Measurements from ENCODE around the gene PHF19. TPM values are rescaled to one million over a fixed set of nuclear protein-coding genes. Genes with fewer than 3 reads are reported as not detected.
A peak's percentile ranks its signal among the peaks of the same experiment; 100 is the strongest.

PHF19 gene
- total and polyA plus RNA-seq, 10 of the 15 experiments (the other 5 are each of a cell fraction or from before 2014, with no cell fraction given): 26.0 to 133 (median 87.7) TPM

DNA sequence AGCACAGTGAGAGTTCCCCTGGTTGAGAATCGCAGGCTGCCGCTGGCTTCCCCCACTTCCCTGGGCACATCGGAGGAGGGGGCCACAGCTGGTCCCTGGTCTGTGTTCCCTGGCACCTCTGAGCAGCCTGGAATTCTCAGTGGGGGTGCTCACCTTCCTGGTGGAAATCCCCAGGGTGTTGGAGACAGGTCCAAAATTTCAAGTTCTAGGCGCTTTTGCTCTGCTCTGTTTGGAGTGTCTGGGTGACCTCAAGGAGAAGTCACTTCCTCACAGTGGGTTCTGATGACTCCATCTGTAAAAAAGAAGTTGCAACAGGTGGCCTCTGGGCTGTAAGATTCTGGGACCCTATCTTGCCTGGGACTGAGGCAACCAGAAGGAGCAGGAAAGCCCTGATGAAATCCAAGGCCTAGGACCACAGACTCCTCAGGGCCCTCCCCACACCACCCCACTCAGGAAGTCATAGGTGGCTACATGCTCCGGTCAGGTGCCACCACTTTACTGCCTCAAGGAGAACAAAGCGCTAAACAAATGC lies 49.5 kb upstream of the PHF19 start, which contains the start of gene TRAF1 (continued):
- TF ChIP-seq, protein P1, sequence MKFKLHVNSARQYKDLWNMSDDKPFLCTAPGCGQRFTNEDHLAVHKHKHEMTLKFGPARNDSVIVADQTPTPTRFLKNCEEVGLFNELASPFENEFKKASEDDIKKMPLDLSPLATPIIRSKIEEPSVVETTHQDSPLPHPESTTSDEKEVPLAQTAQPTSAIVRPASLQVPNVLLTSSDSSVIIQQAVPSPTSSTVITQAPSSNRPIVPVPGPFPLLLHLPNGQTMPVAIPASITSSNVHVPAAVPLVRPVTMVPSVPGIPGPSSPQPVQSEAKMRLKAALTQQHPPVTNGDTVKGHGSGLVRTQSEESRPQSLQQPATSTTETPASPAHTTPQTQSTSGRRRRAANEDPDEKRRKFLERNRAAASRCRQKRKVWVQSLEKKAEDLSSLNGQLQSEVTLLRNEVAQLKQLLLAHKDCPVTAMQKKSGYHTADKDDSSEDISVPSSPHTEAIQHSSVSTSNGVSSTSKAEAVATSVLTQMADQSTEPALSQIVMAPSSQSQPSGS (IDR thresholded peaks at IDR 0.05; ENCODE audit: low read length): no peak
- TF ChIP-seq, protein P2, sequence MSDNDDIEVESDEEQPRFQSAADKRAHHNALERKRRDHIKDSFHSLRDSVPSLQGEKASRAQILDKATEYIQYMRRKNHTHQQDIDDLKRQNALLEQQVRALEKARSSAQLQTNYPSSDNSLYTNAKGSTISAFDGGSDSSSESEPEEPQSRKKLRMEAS (IDR thresholded peaks at IDR 0.05; ENCODE audit: low read depth, low read length): 0 out of 2 replicates have a peak, but pooled peaks have one; percentile 9
- TF ChIP-seq BRCA1 (IDR thresholded peaks at IDR 0.05; ENCODE audit: low read depth, low read length) (no peak), SMARCA5 (IDR thresholded peaks at IDR 0.05) (peak; percentile 27; the same call in 1 of the 2 replicates), ZNF24 (IDR thresholded peaks at IDR 0.05) (no peak), MYC (IDR thresholded peaks at IDR 0.05; ENCODE audit: insufficient read depth, insufficient read length, insufficient replicate concordance, low read length, severe bottlenecking) (no peak), SPI1 (IDR thresholded peaks at IDR 0.05; ENCODE audit: borderline replicate concordance, insufficient read depth, low read depth, low read length) (peak; percentile 93), IKZF1 (conservative IDR thresholded peaks at IDR 0.05) (peak; percentile 90), RCOR1 (conservative IDR thresholded peaks at IDR 0.05; ENCODE audit: low read depth, low read length) (0 out of 2 replicates have a peak, but pooled peaks have one; percentile 13), GATAD2B (conservative IDR thresholded peaks at IDR 0.05; ENCODE audit: low read depth) (peak; percentile 23), RELA (IDR thresholded peaks at IDR 0.05; ENCODE audit: borderline replicate concordance, partially characterized antibody) (no peak), TCF3 (IDR thresholded peaks at IDR 0.05; ENCODE audit: borderline replicate concordance, insufficient read depth, low read depth, low read length) (peak; percentile 60; the same call in 1 of the 2 replicates), CEBPB (IDR thresholded peaks at IDR 0.05; ENCODE audit: borderline replicate concordance in 1 of 2, low read depth in 2 of 2, low read length in 2 of 2) (no peak), POU2F2 (IDR thresholded peaks at IDR 0.05; ENCODE audit: borderline replicate concordance, low read depth, low read length) (peak; percentile 17; the same call in 1 of the 3 replicates)
- TF ChIP-seq, protein P3, sequence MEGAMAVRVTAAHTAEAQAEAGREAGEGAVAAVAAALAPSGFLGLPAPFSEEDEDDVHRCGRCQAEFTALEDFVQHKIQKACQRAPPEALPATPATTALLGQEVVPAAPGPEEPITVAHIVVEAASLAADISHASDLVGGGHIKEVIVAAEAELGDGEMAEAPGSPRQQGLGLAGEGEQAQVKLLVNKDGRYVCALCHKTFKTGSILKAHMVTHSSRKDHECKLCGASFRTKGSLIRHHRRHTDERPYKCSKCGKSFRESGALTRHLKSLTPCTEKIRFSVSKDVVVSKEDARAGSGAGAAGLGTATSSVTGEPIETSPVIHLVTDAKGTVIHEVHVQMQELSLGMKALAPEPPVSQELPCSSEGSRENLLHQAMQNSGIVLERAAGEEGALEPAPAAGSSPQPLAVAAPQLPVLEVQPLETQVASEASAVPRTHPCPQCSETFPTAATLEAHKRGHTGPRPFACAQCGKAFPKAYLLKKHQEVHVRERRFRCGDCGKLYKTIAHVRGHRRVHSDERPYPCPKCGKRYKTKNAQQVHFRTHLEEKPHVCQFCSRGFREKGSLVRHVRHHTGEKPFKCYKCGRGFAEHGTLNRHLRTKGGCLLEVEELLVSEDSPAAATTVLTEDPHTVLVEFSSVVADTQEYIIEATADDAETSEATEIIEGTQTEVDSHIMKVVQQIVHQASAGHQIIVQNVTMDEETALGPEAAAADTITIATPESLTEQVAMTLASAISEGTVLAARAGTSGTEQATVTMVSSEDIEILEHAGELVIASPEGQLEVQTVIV (IDR thresholded peaks at IDR 0.05; ENCODE audit: borderline replicate concordance, partially characterized antibody): no peak
- TF ChIP-seq, protein P4, sequence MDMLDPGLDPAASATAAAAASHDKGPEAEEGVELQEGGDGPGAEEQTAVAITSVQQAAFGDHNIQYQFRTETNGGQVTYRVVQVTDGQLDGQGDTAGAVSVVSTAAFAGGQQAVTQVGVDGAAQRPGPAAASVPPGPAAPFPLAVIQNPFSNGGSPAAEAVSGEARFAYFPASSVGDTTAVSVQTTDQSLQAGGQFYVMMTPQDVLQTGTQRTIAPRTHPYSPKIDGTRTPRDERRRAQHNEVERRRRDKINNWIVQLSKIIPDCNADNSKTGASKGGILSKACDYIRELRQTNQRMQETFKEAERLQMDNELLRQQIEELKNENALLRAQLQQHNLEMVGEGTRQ (IDR thresholded peaks at IDR 0.05; ENCODE audit: borderline replicate concordance, low read depth, low read length): no peak
- TF ChIP-seq, protein P5, sequence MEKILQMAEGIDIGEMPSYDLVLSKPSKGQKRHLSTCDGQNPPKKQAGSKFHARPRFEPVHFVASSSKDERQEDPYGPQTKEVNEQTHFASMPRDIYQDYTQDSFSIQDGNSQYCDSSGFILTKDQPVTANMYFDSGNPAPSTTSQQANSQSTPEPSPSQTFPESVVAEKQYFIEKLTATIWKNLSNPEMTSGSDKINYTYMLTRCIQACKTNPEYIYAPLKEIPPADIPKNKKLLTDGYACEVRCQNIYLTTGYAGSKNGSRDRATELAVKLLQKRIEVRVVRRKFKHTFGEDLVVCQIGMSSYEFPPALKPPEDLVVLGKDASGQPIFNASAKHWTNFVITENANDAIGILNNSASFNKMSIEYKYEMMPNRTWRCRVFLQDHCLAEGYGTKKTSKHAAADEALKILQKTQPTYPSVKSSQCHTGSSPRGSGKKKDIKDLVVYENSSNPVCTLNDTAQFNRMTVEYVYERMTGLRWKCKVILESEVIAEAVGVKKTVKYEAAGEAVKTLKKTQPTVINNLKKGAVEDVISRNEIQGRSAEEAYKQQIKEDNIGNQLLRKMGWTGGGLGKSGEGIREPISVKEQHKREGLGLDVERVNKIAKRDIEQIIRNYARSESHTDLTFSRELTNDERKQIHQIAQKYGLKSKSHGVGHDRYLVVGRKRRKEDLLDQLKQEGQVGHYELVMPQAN (conservative IDR thresholded peaks at IDR 0.05): 0 out of 2 replicates have a peak, but pooled peaks have one; percentile 10
- TF ChIP-seq, protein P6, sequence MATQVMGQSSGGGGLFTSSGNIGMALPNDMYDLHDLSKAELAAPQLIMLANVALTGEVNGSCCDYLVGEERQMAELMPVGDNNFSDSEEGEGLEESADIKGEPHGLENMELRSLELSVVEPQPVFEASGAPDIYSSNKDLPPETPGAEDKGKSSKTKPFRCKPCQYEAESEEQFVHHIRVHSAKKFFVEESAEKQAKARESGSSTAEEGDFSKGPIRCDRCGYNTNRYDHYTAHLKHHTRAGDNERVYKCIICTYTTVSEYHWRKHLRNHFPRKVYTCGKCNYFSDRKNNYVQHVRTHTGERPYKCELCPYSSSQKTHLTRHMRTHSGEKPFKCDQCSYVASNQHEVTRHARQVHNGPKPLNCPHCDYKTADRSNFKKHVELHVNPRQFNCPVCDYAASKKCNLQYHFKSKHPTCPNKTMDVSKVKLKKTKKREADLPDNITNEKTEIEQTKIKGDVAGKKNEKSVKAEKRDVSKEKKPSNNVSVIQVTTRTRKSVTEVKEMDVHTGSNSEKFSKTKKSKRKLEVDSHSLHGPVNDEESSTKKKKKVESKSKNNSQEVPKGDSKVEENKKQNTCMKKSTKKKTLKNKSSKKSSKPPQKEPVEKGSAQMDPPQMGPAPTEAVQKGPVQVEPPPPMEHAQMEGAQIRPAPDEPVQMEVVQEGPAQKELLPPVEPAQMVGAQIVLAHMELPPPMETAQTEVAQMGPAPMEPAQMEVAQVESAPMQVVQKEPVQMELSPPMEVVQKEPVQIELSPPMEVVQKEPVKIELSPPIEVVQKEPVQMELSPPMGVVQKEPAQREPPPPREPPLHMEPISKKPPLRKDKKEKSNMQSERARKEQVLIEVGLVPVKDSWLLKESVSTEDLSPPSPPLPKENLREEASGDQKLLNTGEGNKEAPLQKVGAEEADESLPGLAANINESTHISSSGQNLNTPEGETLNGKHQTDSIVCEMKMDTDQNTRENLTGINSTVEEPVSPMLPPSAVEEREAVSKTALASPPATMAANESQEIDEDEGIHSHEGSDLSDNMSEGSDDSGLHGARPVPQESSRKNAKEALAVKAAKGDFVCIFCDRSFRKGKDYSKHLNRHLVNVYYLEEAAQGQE (IDR thresholded peaks at IDR 0.05; ENCODE audit: low read depth, low read length): no peak

Measured in GM12878 (cell line).